Measurements from ENCODE around the gene NMT1.

Gene NMT1

GRCh38 chr17:45113424-45113754 lies 52.3 kb downstream of the NMT1 start:
- no peaks in the 10 kb centered on the region for H3K27me3 ChIP-seq (ENCODE audit: insufficient read depth, low read depth, severe bottlenecking)
- DNase-seq, result no peak
- H3K4me3 ChIP-seq (ENCODE audit: low read depth, low read length), result no peak overlapping the region
- no peaks in the 10 kb centered on the region for H3K9me3 ChIP-seq (ENCODE audit: severe bottlenecking)
- H3K36me3 ChIP-seq, result peaks cover 15% of the 10 kb centered on the region
- TF ChIP-seq, protein P1, sequence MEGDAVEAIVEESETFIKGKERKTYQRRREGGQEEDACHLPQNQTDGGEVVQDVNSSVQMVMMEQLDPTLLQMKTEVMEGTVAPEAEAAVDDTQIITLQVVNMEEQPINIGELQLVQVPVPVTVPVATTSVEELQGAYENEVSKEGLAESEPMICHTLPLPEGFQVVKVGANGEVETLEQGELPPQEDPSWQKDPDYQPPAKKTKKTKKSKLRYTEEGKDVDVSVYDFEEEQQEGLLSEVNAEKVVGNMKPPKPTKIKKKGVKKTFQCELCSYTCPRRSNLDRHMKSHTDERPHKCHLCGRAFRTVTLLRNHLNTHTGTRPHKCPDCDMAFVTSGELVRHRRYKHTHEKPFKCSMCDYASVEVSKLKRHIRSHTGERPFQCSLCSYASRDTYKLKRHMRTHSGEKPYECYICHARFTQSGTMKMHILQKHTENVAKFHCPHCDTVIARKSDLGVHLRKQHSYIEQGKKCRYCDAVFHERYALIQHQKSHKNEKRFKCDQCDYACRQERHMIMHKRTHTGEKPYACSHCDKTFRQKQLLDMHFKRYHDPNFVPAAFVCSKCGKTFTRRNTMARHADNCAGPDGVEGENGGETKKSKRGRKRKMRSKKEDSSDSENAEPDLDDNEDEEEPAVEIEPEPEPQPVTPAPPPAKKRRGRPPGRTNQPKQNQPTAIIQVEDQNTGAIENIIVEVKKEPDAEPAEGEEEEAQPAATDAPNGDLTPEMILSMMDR (IDR thresholded peaks at IDR 0.05; ENCODE audit: low read depth, low read length), result no peak
- no peak overlapping the region for H3K27ac ChIP-seq

DNA sequence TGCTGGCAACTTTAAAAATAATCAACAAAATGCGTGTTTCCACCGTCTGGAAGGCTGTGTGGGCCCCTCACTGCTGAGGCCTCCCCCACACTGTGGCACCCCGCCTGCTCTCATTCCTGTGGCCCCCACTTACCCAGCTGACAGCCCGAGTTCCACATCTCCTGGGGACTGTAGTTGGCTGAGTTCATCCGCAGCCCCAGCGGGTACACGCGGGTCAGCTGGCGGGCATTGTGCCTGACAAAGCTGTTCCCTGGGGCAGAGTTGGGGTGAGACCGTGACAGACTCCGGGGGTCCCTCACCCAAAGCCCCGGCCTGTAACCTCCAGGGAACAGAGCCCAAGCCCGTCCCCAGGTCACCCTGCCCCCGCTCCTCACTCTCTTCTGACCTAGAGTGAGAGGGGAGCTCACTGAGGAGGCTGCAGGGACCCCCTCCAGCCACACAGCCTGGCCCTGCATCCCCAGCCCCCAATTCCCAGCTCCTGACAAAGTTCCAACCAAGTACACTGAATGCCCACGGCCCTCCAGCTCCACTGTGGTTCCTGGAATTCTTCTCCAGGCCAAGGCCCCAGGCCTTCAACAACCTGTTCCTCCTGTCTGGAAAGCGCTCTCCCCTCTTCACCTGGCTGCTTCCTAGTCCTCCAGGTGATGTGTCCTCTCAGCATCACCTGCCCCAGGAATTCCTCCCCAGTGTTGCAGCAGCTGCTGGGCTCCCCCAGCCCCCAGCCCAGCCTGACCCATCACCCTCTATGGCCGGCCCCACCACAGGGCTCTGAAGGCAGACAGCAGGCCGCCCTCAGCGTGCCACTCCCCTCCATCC lies 53.2 kb downstream of the NMT1 start:
- no peaks in the 10 kb centered on the region for H3K27me3 ChIP-seq (ENCODE audit: insufficient read depth, low read depth, severe bottlenecking)
- no peak for DNase-seq
- peaks cover 11% of the 10 kb centered on the region for H3K36me3 ChIP-seq
- H3K9me3 ChIP-seq (ENCODE audit: severe bottlenecking), result no peaks in the 10 kb centered on the region
- TF ChIP-seq, protein P1 (IDR thresholded peaks at IDR 0.05; ENCODE audit: low read depth, low read length), result no peak
- no peak overlapping the region for H3K27ac ChIP-seq
- no peak overlapping the region for H3K4me3 ChIP-seq (ENCODE audit: low read depth, low read length)

DNA sequence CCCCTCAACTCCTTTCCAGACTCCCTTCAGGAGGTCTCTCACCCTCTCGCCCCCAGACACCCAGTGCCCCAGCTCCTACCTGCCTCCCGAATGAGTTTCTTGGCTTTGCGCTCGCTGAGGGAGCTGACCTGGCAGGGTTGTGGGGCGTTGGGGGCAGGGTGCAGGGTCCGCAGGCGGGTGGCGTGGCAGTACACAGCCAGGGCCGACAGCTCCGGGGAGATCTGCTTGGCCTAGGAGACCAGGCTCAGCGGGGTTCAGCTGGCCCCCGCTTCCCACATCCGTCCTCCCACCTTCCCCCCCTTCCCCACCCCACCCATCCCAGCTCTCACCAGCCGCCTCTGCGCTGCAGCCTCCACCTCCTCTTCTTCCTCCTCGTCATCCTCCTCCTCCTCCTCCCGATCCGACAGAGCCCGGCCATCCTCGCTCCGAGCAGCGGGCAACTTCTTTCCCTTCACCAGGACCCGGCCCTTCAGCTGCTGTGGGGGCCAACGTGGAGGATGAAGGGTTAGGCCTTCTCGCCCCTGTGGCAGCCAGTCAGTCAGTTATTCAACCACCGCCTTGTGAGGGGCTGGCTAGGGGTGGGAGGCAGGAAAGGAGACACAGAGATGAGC lies 54.0 kb downstream of the NMT1 start:
- no peak overlapping the region for H3K4me3 ChIP-seq (ENCODE audit: low read depth, low read length)
- peaks cover 9% of the 10 kb centered on the region for H3K36me3 ChIP-seq
- H3K27me3 ChIP-seq (ENCODE audit: insufficient read depth, low read depth, severe bottlenecking), result no peaks in the 10 kb centered on the region
- TF ChIP-seq, protein P1 (IDR thresholded peaks at IDR 0.05; ENCODE audit: low read depth, low read length), result no peak
- no peaks in the 10 kb centered on the region for H3K9me3 ChIP-seq (ENCODE audit: severe bottlenecking)
- DNase-seq, result no peak
- no peak overlapping the region for H3K27ac ChIP-seq

GRCh38 chr17:45115871-45116270 lies 54.8 kb downstream of the NMT1 start:
- Histone ChIP-seq H3K27me3 (ENCODE audit: insufficient read depth, low read depth, severe bottlenecking) (no peaks in the 10 kb centered on the region), H3K27ac (no peak overlapping the region), H3K36me3 (peaks cover 9% of the 10 kb centered on the region), H3K9me3 (ENCODE audit: severe bottlenecking) (no peaks in the 10 kb centered on the region), H3K4me3 (ENCODE audit: low read depth, low read length) (no peak overlapping the region)
- DNase-seq, result no peak
- TF ChIP-seq, protein P1 (IDR thresholded peaks at IDR 0.05; ENCODE audit: low read depth, low read length), result no peak

DNA sequence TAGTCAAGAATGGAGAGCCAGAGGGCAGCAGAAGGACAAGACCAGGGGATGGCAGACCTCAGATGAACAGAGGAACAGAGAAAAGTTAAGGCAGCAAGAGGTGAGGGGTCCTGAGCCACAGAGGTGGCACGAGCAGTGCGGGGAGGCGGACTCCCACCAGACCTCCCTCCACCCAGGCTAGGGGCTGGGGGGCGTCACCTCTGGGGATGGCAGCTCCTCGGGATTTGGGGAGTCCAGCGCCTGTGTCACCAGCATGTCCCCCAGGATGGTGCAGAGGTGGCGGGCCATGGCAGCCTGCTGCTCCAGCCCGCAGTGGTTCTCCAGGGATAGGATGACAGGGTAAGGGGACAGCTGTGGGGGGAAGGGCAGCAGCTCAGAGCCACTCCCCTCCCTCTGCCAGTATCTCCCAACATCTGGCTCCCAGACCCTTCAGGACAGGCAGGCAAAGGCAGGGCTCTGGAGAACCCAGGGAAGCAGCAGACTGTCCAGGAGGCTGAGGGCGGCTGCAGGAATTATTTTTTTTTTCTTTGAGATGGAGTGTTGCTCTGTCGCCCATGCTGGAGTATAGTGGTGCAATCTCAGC lies 55.4 kb downstream of the NMT1 start:
- no peak for DNase-seq
- Histone ChIP-seq H3K27me3 (ENCODE audit: insufficient read depth, low read depth, severe bottlenecking) (no peaks in the 10 kb centered on the region), H3K36me3 (peaks cover 9% of the 10 kb centered on the region), H3K9me3 (ENCODE audit: severe bottlenecking) (no peaks in the 10 kb centered on the region), H3K27ac (no peak overlapping the region), H3K4me3 (ENCODE audit: low read depth, low read length) (no peak overlapping the region)
- TF ChIP-seq, protein P1 (IDR thresholded peaks at IDR 0.05; ENCODE audit: low read depth, low read length), result no peak

Measured in WERI-Rb-1 (cell line).